MM.1S (cell line): Measurements from ENCODE around the gene TSHZ2.

Experiments used
- DNase-seq: peaks from one replicate; pipeline ENCODE4 v3.0.0-alpha.2; 2015
- H2AFZ ChIP-seq: fragments of 300-600 bp; sonication (generic); 2 replicates; pipeline ENCODE4 v1.6.0; 2016; ENCODE audit warnings: antibody characterized with exemption, low read length
- H3F3A ChIP-seq: fragments of 300-600 bp; sonication (generic); 2 replicates; pipeline ENCODE4 v1.6.1; 2016; ENCODE audit warnings: mild to moderate bottlenecking, antibody characterized with exemption, low read length, moderate library complexity, mixed read lengths; ENCODE audit not compliant: insufficient read depth
- H3K27ac ChIP-seq: fragments of 300-600 bp; sonication (generic); 2 replicates; pipeline ENCODE4 v1.5.1; 2016; ENCODE audit warnings: mild to moderate bottlenecking, low read length
- H3K27me3 ChIP-seq: fragments of 300-600 bp; sonication (generic); replicated peaks from 2 replicates; pipeline ENCODE4 v1.6.0; 2016; ENCODE audit warnings: low read length; ENCODE audit not compliant: insufficient read depth
- H3K36me3 ChIP-seq: fragments of 300-600 bp; sonication (generic); replicated peaks from 2 replicates; pipeline ENCODE4 v1.6.1; 2016; ENCODE audit warnings: mild to moderate bottlenecking, low read length, mixed read lengths; ENCODE audit not compliant: insufficient read depth
- H3K4me1 ChIP-seq: fragments of 300-600 bp; sonication (generic); 2 replicates; pipeline ENCODE4 v1.6.1; 2016; ENCODE audit warnings: low read length, mixed read lengths
- H3K4me2 ChIP-seq: fragments of 300-600 bp; sonication (generic); 2 replicates; pipeline ENCODE4 v1.6.0; 2016; ENCODE audit warnings: low read depth, low read length
- H3K4me3 ChIP-seq: fragments of 300-600 bp; sonication (generic); 2 replicates; pipeline ENCODE4 v1.5.1; 2016; ENCODE audit warnings: low read length, mixed read lengths
- H3K79me2 ChIP-seq: fragments of 300-600 bp; sonication (generic); 2 replicates; pipeline ENCODE4 v1.6.1; 2016; ENCODE audit warnings: mixed run types, low read length, mixed read lengths
- H3K9ac ChIP-seq: fragments of 300-600 bp; sonication (generic); 2 replicates; pipeline ENCODE4 v1.6.1; 2016; ENCODE audit warnings: low read length, mixed read lengths
- H3K9me2 ChIP-seq: fragments of 300-600 bp; sonication (generic); replicated peaks from 2 replicates; pipeline ENCODE4 v1.6.1; 2016; ENCODE audit warnings: mild to moderate bottlenecking, low read length, mixed read lengths; ENCODE audit not compliant: insufficient read depth
- H3K9me3 ChIP-seq: fragments of 300-600 bp; sonication (generic); replicated peaks from 2 replicates; pipeline ENCODE4 v1.6.1; 2016; ENCODE audit warnings: mild to moderate bottlenecking, low read length, mixed read lengths; ENCODE audit not compliant: insufficient read depth
- H4K20me1 ChIP-seq: fragments of 300-600 bp; sonication (generic); 2 replicates; pipeline ENCODE4 v1.6.1; 2016; ENCODE audit warnings: mild to moderate bottlenecking, low read length, moderate library complexity, mixed read lengths; ENCODE audit not compliant: insufficient read depth
- CTCF ChIP-seq: fragments of 300-600 bp; sonication (generic); IDR thresholded peaks from 2 replicates; pipeline ENCODE4 v1.5.1; 2016; ENCODE audit warnings: antibody characterized with exemption, low read length, mixed read lengths
- EZH2 ChIP-seq: fragments of 300-600 bp; sonication (generic); optimal IDR thresholded peaks from 2 replicates; pipeline ENCODE3; 2017; ENCODE audit warnings: low read depth, mild to moderate bottlenecking, antibody characterized with exemption, low read length, mixed read lengths
- EZH2phosphoT487 ChIP-seq: fragments of 300-600 bp; sonication (generic); IDR thresholded peaks from 2 replicates; pipeline ENCODE4 v1.6.1; 2018; ENCODE audit warnings: antibody characterized with exemption, low read length

TSHZ2 gene

GRCh38 chr20:53146201-53146891 is 174.2 kb downstream of the TSHZ2 start:
- no peak overlapping the region for H3K4me2 ChIP-seq
- no peaks in the 10 kb centered on the region for H3K27me3 ChIP-seq
- H3K36me3 ChIP-seq = no peaks in the 10 kb centered on the region
- no peak overlapping the region for H3K27ac ChIP-seq
- H3K9me3 ChIP-seq = no peaks in the 10 kb centered on the region
- H3K9ac ChIP-seq = no peak overlapping the region
- no peak for DNase-seq
- no peak overlapping the region for H3K4me3 ChIP-seq
- TF ChIP-seq EZH2phosphoT487 (no peak), EZH2 (no peak), CTCF (no peak)
- H4K20me1 ChIP-seq = no peaks in the 10 kb centered on the region
- H3K4me1 ChIP-seq = peaks cover 4% of the 10 kb centered on the region; the same call in 1 of the 2 replicates
- H2AFZ ChIP-seq = no peak overlapping the region
- H3K79me2 ChIP-seq = no peaks in the 10 kb centered on the region
- H3K9me2 ChIP-seq = no peaks in the 10 kb centered on the region
- H3F3A ChIP-seq = no peaks in the 10 kb centered on the region

GRCh38 chr20:53148771-53149147 is 176.6 kb downstream of the TSHZ2 start:
- H3K4me2 ChIP-seq = no peak overlapping the region
- no peak for DNase-seq
- H3K79me2 ChIP-seq = no peaks in the 10 kb centered on the region
- H3K27me3 ChIP-seq = no peaks in the 10 kb centered on the region
- H3F3A ChIP-seq = no peaks in the 10 kb centered on the region
- no peak overlapping the region for H3K27ac ChIP-seq
- H3K9me3 ChIP-seq = no peaks in the 10 kb centered on the region
- no peaks in the 10 kb centered on the region for H3K4me1 ChIP-seq
- H2AFZ ChIP-seq = no peak overlapping the region
- no peaks in the 10 kb centered on the region for H3K36me3 ChIP-seq
- no peaks in the 10 kb centered on the region for H3K9me2 ChIP-seq
- H4K20me1 ChIP-seq = no peaks in the 10 kb centered on the region
- no peak overlapping the region for H3K9ac ChIP-seq
- no peak overlapping the region for H3K4me3 ChIP-seq
- TF ChIP-seq EZH2phosphoT487 = no peak
- no peak for TF ChIP-seq CTCF
- no peak for TF ChIP-seq EZH2

DNA sequence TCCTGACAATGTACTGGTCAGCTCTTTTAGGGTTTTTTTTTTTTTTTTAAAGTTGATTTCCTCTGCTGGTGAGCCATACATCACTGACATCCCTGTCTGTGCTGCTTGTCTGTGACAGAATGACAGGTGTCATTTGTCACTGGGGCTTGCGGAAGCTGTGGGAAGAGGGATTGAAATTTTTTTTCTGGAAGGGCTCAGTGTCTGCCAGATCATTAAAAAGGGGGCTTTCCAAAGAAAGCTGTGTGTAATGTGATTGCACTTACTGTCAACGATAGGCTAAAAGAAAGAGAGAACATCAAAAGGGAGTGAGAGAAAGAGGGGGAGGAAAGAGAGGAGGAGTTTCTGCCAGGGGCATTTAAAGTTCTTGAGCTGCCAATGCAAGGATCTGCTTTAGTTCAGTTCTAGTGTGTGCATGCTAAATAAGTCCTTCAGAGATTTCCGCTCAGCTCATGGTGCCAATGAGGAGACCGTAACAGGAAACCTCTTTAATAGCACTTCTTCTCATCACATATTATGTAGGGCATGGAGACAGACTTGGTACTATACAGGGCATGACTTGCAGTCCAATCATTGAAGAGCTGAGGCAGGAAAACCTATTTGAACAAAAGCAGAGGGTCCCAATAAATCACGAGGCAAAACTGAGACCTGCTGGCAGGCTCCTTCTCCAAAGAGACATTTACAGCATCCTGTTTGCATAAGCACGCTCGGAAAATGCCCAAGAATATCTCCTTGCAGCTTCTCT is 177.2 kb downstream of the TSHZ2 start:
- H3F3A ChIP-seq = no peaks in the 10 kb centered on the region
- H3K4me1 ChIP-seq = no peaks in the 10 kb centered on the region
- H4K20me1 ChIP-seq = no peaks in the 10 kb centered on the region
- H3K4me2 ChIP-seq = no peak overlapping the region
- no peak for DNase-seq
- H3K79me2 ChIP-seq = no peaks in the 10 kb centered on the region
- no peaks in the 10 kb centered on the region for H3K27me3 ChIP-seq
- H3K9ac ChIP-seq = no peak overlapping the region
- no peak overlapping the region for H2AFZ ChIP-seq
- H3K27ac ChIP-seq = no peak overlapping the region
- H3K9me2 ChIP-seq = no peaks in the 10 kb centered on the region
- no peak for TF ChIP-seq CTCF
- TF ChIP-seq EZH2phosphoT487 = no peak
- TF ChIP-seq EZH2 = no peak
- no peaks in the 10 kb centered on the region for H3K9me3 ChIP-seq
- no peaks in the 10 kb centered on the region for H3K36me3 ChIP-seq
- no peak overlapping the region for H3K4me3 ChIP-seq
